SK-N-SH treated with all-trans-retinoic acid at 6 μM for 48 hours (cell line): ENCODE results near the gene PRAMEF11.
"Not testable (repeated sequence)": the region's sequence is repeated elsewhere in the genome, so short reads cannot be mapped to it uniquely, and the experiment has no call there.

Experiments
- ARNTL ChIP-seq: fragments of 450-650 bp; formaldehyde crosslinking; IDR thresholded peaks from 2 replicates; pipeline ENCODE4 v1.5.0; 2020; ENCODE audit warnings: low read depth, mild to moderate bottlenecking, moderate library complexity, borderline replicate concordance
- CSDC2 ChIP-seq: fragments of 250-450 bp; sonication (Bioruptor Pico); IDR thresholded peaks from 2 replicates; pipeline ENCODE4 v1.5.0; 2020; ENCODE audit warnings: mild to moderate bottlenecking, moderate library complexity
- GLIS3 ChIP-seq: fragments of 250-450 bp; sonication (Bioruptor Pico); IDR thresholded peaks from 2 replicates; pipeline ENCODE4 v1.5.0; 2020; ENCODE audit warnings: mild to moderate bottlenecking, moderate library complexity
- ISL1 ChIP-seq: fragments of 250-450 bp; sonication (Bioruptor Pico); IDR thresholded peaks from 2 replicates; pipeline ENCODE4 v2.1.2; 2022; ENCODE audit warnings: mild to moderate bottlenecking, moderate library complexity
- PPARA ChIP-seq: fragments of 250-450 bp; sonication (Bioruptor Pico); IDR thresholded peaks from 2 replicates; pipeline ENCODE4 v1.5.0; 2020; ENCODE audit warnings: mild to moderate bottlenecking, borderline replicate concordance
- RARB ChIP-seq: fragments of 250-450 bp; sonication (Bioruptor Pico); IDR thresholded peaks from 2 replicates; pipeline ENCODE4 v1.8.0; 2021; ENCODE audit warnings: mild to moderate bottlenecking, moderate library complexity
- SNAI2 ChIP-seq: fragments of 250-450 bp; sonication (Bioruptor Pico); IDR thresholded peaks from 2 replicates; pipeline ENCODE4 v1.5.0; 2020; ENCODE audit warnings: mild to moderate bottlenecking, moderate library complexity
- ZC3H10 ChIP-seq: fragments of 250-450 bp; sonication (Bioruptor Pico); IDR thresholded peaks from 2 replicates; pipeline ENCODE4 v1.5.1; 2021; ENCODE audit warnings: mild to moderate bottlenecking, moderate library complexity
- ZFP3 ChIP-seq: fragments of 250-450 bp; sonication (Bioruptor Pico); IDR thresholded peaks from 2 replicates; pipeline ENCODE4 v1.5.0; 2020; ENCODE audit warnings: mild to moderate bottlenecking, moderate library complexity
- ZFP30 ChIP-seq: fragments of 450-650 bp; formaldehyde crosslinking; IDR thresholded peaks from 2 replicates; pipeline ENCODE4 v1.5.0; 2022; ENCODE audit warnings: mild to moderate bottlenecking, moderate library complexity
- ZNF565 ChIP-seq: fragments of 450-650 bp; formaldehyde crosslinking; conservative IDR thresholded peaks from 2 replicates; pipeline ENCODE4 v1.5.0; 2020; ENCODE audit warnings: low read depth, mild to moderate bottlenecking, moderate library complexity
- ZNF8 ChIP-seq: fragments of 450-650 bp; formaldehyde crosslinking; IDR thresholded peaks from 2 replicates; pipeline ENCODE4 v1.5.0; 2020; ENCODE audit warnings: mild to moderate bottlenecking, moderate library complexity
- TF ChIP-seq, protein P1 (sequence below): fragments of 250-450 bp; sonication (Bioruptor Pico); IDR thresholded peaks from 2 replicates; pipeline ENCODE4 v1.5.1; 2021; ENCODE audit warnings: mild to moderate bottlenecking, moderate library complexity
- TF ChIP-seq, protein P2 (sequence below): fragments of 250-450 bp; sonication (Bioruptor Pico); IDR thresholded peaks from 2 replicates; pipeline ENCODE4 v1.8.0; 2020; ENCODE audit warnings: mild to moderate bottlenecking, moderate library complexity, borderline replicate concordance

DNA sequence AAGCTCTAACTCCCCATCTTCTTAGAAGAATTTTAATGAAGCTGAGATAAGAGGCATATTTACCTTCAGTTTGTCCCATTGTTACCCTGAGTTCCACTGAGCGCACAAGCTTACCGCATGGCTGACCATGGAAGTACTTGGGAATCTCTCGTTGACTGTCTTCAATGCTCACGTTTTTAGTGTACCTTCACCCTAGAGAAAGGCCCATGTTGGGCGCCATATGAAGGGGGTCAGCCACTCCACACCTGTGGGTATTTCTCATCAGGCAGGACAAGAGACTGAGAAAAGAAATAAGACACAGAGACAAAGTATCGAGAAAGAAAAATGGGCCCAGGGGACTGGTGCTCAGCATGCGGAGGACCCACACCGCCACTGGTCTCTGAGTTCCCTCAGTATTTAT, 46.5 kb downstream of the PRAMEF11 start:
- not testable (repeated sequence) for TF ChIP-seq ISL1 (CRISPR knock-in tag); ZFP30 (CRISPR knock-in tag); ZFP3 (CRISPR knock-in tag); SNAI2; ZNF565; CSDC2; ARNTL; ZNF8; GLIS3; PPARA (CRISPR knock-in tag); RARB (CRISPR knock-in tag); ZC3H10 (CRISPR knock-in tag)
- TF ChIP-seq, protein P1, sequence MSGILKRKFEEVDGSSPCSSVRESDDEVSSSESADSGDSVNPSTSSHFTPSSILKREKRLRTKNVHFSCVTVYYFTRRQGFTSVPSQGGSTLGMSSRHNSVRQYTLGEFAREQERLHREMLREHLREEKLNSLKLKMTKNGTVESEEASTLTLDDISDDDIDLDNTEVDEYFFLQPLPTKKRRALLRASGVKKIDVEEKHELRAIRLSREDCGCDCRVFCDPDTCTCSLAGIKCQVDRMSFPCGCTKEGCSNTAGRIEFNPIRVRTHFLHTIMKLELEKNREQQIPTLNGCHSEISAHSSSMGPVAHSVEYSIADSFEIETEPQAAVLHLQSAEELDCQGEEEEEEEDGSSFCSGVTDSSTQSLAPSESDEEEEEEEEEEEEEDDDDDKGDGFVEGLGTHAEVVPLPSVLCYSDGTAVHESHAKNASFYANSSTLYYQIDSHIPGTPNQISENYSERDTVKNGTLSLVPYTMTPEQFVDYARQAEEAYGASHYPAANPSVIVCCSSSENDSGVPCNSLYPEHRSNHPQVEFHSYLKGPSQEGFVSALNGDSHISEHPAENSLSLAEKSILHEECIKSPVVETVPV (CRISPR knock-in tag), result not testable (repeated sequence)
- TF ChIP-seq, protein P2, sequence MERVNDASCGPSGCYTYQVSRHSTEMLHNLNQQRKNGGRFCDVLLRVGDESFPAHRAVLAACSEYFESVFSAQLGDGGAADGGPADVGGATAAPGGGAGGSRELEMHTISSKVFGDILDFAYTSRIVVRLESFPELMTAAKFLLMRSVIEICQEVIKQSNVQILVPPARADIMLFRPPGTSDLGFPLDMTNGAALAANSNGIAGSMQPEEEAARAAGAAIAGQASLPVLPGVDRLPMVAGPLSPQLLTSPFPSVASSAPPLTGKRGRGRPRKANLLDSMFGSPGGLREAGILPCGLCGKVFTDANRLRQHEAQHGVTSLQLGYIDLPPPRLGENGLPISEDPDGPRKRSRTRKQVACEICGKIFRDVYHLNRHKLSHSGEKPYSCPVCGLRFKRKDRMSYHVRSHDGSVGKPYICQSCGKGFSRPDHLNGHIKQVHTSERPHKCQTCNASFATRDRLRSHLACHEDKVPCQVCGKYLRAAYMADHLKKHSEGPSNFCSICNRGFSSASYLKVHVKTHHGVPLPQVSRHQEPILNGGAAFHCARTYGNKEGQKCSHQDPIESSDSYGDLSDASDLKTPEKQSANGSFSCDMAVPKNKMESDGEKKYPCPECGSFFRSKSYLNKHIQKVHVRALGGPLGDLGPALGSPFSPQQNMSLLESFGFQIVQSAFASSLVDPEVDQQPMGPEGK (CRISPR knock-in tag), result not testable (repeated sequence)
